ENCODE results near the gene KIAA0753. TPM values are rescaled to one million over a fixed set of nuclear protein-coding genes. Genes with fewer than 3 reads are reported as not detected.
A peak's percentile ranks its signal among the peaks of the same experiment; 100 is the strongest.

KIAA0753 gene
- total and polyA plus RNA-seq, 2 of the 13 experiments (the other 11 are each of a cell fraction or from before 2014, with no cell fraction given), result 5.2 to 9.1 TPM

DNA sequence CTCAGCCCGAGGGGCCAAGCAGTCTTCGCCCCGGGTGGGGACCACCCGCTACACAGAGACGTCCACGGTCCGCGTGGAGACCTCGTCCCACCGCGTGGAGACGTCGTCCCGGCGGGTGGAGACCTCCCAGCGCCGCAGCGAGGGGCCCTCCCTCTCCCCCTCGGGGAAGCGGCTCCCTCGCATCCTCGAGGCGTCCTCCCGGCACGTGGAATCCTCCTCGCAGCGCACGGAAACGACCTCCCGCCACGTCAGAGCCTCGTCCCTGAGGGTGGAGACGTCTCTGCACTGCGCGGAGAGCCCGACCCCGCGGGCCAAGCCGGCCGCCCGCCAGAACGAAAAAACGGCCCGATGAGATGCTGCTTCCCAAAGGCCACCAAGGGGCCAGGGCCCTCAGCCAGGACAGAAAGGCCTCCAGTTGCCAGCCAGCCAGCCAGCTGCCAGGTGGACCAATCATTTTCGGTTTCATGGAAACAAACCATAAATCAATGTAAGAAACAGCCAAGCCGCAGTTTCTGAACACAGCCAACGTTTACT is 11.5 kb upstream of the KIAA0753 start (continued):
- TF ChIP-seq HMG20A (CRISPR knock-in tag; IDR thresholded peaks at IDR 0.05; ENCODE audit: borderline replicate concordance) (no peak), NFKB2 (CRISPR knock-in tag; IDR thresholded peaks at IDR 0.05; ENCODE audit: borderline replicate concordance) (peak; percentile 99), ZNF552 (CRISPR knock-in tag; IDR thresholded peaks at IDR 0.05; ENCODE audit: borderline replicate concordance) (peak; percentile 95; the same call in 1 of the 2 replicates), U2AF1 (optimal IDR thresholded peaks at IDR 0.05; ENCODE audit: low read depth, low read length) (peak; percentile 88), MEIS2 (CRISPR knock-in tag; IDR thresholded peaks at IDR 0.05) (peak; percentile 52; the same call in 1 of the 2 replicates), ZNF766 (CRISPR knock-in tag; IDR thresholded peaks at IDR 0.05; ENCODE audit: borderline replicate concordance) (peak; percentile 88; the same call in 1 of the 2 replicates), KLF16 (CRISPR knock-in tag; IDR thresholded peaks at IDR 0.05) (peak; percentile 82 to 96; a peak in 3 of 4 replicates), ATAD3A (CRISPR knock-in tag; IDR thresholded peaks at IDR 0.05) (no peak; the same call in 1 of the 2 replicates), TAF15 (IDR thresholded peaks at IDR 0.05; ENCODE audit: low read depth, low read length, poor library complexity, severe bottlenecking) (no peak), CEBPG (CRISPR knock-in tag; IDR thresholded peaks at IDR 0.05) (no peak; the same call in 1 of the 2 replicates), ZNF234 (CRISPR knock-in tag; conservative IDR thresholded peaks at IDR 0.05) (peak; percentile 98; the same call in 1 of the 2 replicates), ZNF773 (CRISPR knock-in tag; IDR thresholded peaks at IDR 0.05; ENCODE audit: borderline replicate concordance) (peak; percentile 81; the same call in 1 of the 2 replicates), SOX13 (IDR thresholded peaks at IDR 0.05) (no peak), SOX13 (CRISPR knock-in tag; conservative IDR thresholded peaks at IDR 0.05 in 1 of 2, IDR thresholded peaks at IDR 0.05 in 1 of 2) (peak in 1 of 2 experiments; percentile 38; a peak in 2 of 4 replicates), ZNF232 (CRISPR knock-in tag; IDR thresholded peaks at IDR 0.05; ENCODE audit: borderline replicate concordance) (peak; percentile 97), ZNF121 (CRISPR knock-in tag; IDR thresholded peaks at IDR 0.05) (peak; percentile 77), ZNF20 (CRISPR knock-in tag; IDR thresholded peaks at IDR 0.05) (peak; percentile 92; the same call in 1 of the 2 replicates), ZNF251 (CRISPR knock-in tag; IDR thresholded peaks at IDR 0.05) (0 out of 2 replicates have a peak, but pooled peaks have one; percentile 93), NFRKB (IDR thresholded peaks at IDR 0.05) (no peak), ZFP36 (IDR thresholded peaks at IDR 0.05; ENCODE audit: borderline replicate concordance, low read depth, low read length, partially characterized antibody) (no peak), MIER3 (CRISPR knock-in tag; IDR thresholded peaks at IDR 0.05; ENCODE audit: borderline replicate concordance) (no peak; the same call in 1 of the 2 replicates), GABPA (IDR thresholded peaks at IDR 0.05; ENCODE audit: low read depth, low read length) (no peak), GABPA (CRISPR knock-in tag; IDR thresholded peaks at IDR 0.05; ENCODE audit: low read depth) (no peak)
- TF ChIP-seq, protein P1, sequence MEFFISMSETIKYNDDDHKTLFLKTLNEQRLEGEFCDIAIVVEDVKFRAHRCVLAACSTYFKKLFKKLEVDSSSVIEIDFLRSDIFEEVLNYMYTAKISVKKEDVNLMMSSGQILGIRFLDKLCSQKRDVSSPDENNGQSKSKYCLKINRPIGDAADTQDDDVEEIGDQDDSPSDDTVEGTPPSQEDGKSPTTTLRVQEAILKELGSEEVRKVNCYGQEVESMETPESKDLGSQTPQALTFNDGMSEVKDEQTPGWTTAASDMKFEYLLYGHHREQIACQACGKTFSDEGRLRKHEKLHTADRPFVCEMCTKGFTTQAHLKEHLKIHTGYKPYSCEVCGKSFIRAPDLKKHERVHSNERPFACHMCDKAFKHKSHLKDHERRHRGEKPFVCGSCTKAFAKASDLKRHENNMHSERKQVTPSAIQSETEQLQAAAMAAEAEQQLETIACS (CRISPR knock-in tag; IDR thresholded peaks at IDR 0.05), result peak; percentile 46
- TF ChIP-seq, protein P2, sequence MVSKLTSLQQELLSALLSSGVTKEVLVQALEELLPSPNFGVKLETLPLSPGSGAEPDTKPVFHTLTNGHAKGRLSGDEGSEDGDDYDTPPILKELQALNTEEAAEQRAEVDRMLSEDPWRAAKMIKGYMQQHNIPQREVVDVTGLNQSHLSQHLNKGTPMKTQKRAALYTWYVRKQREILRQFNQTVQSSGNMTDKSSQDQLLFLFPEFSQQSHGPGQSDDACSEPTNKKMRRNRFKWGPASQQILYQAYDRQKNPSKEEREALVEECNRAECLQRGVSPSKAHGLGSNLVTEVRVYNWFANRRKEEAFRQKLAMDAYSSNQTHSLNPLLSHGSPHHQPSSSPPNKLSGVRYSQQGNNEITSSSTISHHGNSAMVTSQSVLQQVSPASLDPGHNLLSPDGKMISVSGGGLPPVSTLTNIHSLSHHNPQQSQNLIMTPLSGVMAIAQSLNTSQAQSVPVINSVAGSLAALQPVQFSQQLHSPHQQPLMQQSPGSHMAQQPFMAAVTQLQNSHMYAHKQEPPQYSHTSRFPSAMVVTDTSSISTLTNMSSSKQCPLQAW (CRISPR knock-in tag; IDR thresholded peaks at IDR 0.05), result peak; percentile 83
- TF ChIP-seq, protein P3, sequence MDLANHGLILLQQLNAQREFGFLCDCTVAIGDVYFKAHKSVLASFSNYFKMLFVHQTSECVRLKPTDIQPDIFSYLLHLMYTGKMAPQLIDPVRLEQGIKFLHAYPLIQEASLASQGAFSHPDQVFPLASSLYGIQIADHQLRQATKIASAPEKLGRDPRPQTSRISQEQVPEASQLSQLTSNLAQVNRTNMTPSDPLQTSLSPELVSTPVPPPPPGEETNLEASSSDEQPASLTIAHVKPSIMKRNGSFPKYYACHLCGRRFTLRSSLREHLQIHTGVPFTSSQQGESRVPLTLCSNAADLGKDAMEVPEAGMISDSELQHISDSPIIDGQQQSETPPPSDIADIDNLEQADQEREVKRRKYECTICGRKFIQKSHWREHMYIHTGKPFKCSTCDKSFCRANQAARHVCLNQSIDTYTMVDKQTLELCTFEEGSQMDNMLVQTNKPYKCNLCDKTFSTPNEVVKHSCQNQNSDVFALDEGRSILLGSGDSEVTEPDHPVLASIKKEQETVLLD (CRISPR knock-in tag; IDR thresholded peaks at IDR 0.05; ENCODE audit: low read depth), result peak; percentile 67; the same call in 1 of the 2 replicates
- TF ChIP-seq, protein P4, sequence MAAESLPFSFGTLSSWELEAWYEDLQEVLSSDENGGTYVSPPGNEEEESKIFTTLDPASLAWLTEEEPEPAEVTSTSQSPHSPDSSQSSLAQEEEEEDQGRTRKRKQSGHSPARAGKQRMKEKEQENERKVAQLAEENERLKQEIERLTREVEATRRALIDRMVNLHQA (CRISPR knock-in tag; IDR thresholded peaks at IDR 0.05), result no peak
